ENCODE results near the gene LRTM2. TPM values are rescaled to one million over a fixed set of nuclear protein-coding genes. Genes with fewer than 3 reads are reported as not detected.

Gene LRTM2
- total RNA-seq, 1 experiment from 2014 or later: not detected

DNA sequence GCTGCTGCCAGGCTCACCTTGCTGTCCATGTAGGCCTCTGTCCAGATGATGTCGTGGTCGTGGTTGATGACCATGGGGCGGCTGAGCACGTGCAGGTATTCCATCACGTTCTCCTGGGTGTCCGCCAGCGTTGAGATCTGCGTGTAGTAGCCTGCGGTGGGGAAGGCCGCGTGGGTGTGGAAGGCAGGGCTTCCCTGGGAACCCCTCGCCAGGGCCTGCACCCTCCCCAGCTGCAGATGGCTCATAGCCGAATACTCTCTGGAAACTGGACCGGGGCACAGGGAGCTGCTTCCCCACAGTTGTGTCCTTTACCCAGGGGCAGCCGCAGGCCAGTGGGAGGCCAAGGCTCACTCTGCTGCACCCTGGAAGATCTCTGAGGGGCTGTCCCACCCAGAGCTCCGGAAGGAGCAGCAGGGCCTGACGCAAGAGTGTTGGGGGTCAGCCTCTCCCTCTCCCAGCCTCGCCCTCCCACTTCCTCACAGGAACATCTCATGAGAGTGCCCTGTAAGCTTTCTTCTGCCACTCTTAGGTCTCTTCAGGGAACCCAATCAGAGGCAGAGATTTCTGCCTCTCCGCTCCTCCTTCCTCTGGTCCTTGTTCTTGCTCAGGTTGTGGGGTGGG is 62.6 kb downstream of the LRTM2 start:
- no peak for DNase-seq (ENCODE audit: low spot score)

DNA sequence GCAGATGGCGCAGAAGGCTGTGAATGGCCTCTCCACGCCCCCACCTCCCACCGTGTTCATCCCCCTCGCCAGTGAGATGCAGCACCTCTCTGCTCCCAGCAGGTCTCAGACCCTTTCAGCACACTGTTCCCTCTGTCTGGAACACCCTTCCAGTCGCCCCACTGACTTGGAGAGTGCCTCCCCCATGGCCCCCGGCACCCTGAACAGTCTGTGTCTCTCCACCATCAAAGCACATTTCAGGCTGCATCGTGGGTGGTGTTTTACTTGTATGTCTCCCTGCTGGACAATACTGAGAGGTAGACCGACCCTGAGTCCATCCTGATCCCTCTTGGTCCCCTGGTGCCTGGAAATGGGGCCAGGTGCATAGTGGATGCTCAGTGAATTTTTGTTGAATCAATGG is 63.1 kb downstream of the LRTM2 start:
- no peak for DNase-seq (ENCODE audit: low spot score)

DNA sequence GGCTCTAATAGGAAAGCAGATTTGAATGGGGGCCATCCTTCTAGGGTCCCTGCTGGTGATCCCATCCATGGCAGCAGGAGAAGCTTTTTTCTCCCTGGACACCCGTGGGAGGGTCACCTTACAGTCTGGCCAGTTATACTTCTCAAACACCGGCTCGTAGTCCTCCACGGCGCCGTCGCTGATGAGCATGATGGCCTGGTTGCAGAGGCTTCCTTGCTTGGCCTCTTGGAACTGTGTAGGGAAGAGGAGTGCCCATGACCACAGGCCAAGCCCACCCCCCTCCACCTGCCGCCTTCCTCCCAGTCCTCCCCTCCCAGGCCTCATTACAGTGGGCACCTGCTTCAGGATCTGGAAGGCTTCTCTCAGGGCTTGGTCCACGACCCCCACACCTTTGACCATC is 64.3 kb downstream of the LRTM2 start:
- DNase-seq (ENCODE audit: low spot score): no peak

DNA sequence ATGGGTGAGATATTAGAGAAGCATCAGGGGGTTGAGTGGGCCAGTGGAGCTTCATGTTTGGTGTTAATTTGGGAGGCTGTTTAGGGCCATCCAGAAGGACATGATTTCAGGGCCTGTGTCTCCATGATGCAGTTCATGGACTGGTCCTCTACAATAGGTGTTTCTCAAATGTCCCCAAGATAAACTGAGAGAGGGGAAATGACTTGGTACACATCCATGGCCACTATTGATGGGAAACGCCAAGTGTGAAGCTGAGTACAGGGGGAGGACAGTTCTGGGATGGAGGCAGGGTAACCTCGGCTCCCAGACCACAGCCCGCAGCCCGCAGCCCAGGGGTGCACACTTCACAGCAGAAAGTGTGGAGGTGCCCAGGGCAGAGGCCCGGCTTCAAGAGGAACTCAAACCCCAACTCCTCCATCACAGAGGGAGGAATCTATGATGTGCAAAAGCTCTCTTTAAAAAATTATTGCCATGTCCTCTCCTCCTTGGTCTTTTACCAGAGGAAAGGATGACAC is 64.8 kb downstream of the LRTM2 start:
- no peak for DNase-seq (ENCODE audit: low spot score)

DNA sequence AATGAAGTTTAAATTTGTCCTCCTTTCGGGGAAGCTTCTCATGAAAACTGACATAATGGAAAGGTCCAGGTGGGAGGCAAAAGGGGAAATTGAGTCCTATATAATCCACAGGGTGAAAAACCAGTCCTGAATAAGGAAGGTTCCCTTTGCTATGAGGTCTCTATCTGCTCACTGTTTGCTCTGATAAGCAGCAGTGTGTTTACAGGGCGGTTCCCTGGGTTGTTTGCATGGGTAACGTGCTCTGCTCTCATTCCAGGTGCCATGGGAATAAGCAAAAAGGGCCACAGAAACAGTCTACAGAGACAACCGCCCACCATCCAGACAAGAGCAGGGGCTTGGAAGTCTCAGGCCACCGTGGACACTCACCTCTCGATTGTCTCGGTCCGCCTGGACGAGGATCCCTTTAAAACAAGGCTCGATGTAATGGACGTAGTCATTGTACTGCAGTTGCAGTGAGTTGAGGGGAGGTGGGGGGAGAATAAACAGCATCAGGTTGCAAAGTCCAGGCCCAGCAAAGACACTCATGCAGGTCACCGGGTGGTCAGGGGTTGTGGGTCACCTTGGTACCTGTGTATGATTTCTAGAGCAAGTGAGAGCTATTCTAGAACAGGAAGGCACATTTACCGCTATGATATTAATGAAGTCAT is 65.4 kb downstream of the LRTM2 start:
- DNase-seq (ENCODE audit: low spot score): no peak

Other genes with a start within 250 kb of the LRTM2 start
- gene FBXL14, start 226.0 kb upstream of the LRTM2 start, total RNA-seq (2014; rRNA removed; shearing (Covaris generic)): 43.5 and 45.5 TPM in 2 replicates
- 0.08 TPM in 1 of 2 replicates, not detected in the other for gene WNT5B, start 191.3 kb upstream of the LRTM2 start, total RNA-seq (2014; rRNA removed; shearing (Covaris generic))
- gene ADIPOR2, start 129.5 kb upstream of the LRTM2 start, total RNA-seq (2014; rRNA removed; shearing (Covaris generic)): 28.7 and 31.7 TPM in 2 replicates
- 0.81 and 3.4 TPM in 2 replicates for gene CACNA2D4, start 98.1 kb downstream of the LRTM2 start, total RNA-seq (2014; rRNA removed; shearing (Covaris generic))
- gene DCP1B, start 183.9 kb downstream of the LRTM2 start, total RNA-seq (2014; rRNA removed; shearing (Covaris generic)): 2.3 and 2.6 TPM in 2 replicates
- gene CACNA1C, start 232.4 kb downstream of the LRTM2 start, total RNA-seq (2014; rRNA removed; shearing (Covaris generic)): under 0.01 TPM in 1 of 2 replicates, not detected in the other

Measured in HT-29 (cell line).